AG04450 (cell line): Measurements from ENCODE around the gene ADAM10. TPM values are rescaled to one million over a fixed set of nuclear protein-coding genes. Genes with fewer than 3 reads are reported as not detected.

Experiments
- CTCF ChIA-PET: fragments of 300-600, 350-600 bp; formaldehyde crosslinking; extraction: SDS; loops from one replicate; lab custom pipeline; 2022; ENCODE audit warnings: antibody characterized with exemption, inconsistent platforms; lab: Charles Lee
- POLR2A ChIA-PET: fragments of 350-600 bp; formaldehyde crosslinking; extraction: SDS; loops from one replicate; lab custom pipeline; 2021; ENCODE audit warnings: antibody characterized with exemption, inconsistent platforms; lab: Yijun Ruan, JAX
- DNase-seq: peaks from one replicate; pipeline ENCODE4 v3.0.0-alpha.2; 2011; ENCODE audit warnings: low read depth, low spot score
- H3K27ac ChIP-seq: one replicate; pipeline ENCODE4 v1.5.1; 2012; ENCODE audit warnings: low read depth, low read length, control low read depth
- H3K27me3 ChIP-seq: one replicate; pipeline ENCODE4 v1.6.0; 2012; ENCODE audit warnings: low read length; ENCODE audit not compliant: control insufficient read depth, insufficient read depth
- H3K4me3 ChIP-seq: 2 replicates; pipeline ENCODE4 v1.5.1; 2011; ENCODE audit warnings: mild to moderate bottlenecking, low read depth, low read length, control low read depth
- H3K9me3 ChIP-seq: 2 replicates; pipeline ENCODE4 v1.5.1; 2012; ENCODE audit warnings: low read length; ENCODE audit not compliant: control insufficient read depth, insufficient read depth
- polyA plus RNA-seq: library from polyadenylated mRNA; depleted of rRNA; stranded (reverse); fragments of >200 nt; gene quantifications from 2 replicates; pipeline ENCODE4 v1.2.3, GENCODE V29; 2011
- TF ChIP-seq, protein P1 (sequence below): IDR thresholded peaks from 2 replicates; pipeline ENCODE4 v1.5.1; 2011; ENCODE audit warnings: low read depth, low read length, control low read depth, inconsistent platforms

ADAM10 gene
- polyA plus RNA-seq, 1 experiment, result 220 TPM

DNA sequence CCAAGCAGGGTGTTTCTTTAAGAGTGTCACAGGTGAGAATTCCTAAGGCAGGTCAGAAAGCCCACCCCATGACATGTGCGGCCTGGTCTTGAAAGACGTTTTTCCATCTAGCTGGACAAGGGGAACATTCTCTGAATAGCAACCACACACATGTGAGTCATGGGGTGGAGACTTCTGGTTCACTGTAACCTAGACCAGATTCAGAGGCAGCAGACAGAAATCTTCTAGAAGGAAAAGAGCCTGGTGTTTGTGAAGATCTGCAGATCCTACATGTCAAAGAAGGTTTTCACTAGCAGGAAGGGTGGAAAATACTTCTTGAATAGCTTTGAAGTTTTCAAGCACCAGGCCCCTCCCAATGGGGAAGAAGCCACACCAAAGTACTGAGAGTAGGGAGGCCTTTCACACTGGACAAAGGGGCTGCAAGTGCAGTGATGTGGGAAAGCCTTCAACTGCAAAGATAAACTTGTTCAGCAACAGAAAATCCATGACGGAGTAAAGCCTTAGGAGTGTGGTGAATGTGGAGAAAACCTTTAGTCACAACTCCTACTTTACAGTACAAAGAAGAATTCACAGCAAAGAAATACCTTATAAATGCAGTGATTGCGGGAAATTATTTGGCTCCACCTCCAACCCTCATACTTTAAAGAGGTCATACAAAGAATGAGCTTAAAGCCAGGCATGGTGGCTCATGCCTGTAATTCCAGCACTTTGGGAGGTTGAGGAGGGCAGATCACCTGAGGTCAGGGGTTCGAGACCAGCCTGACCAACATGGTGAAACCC is 17.6 kb downstream of the ADAM10 start:
- H3K27ac ChIP-seq, result peak overlapping the region; percentile 33
- POLR2A ChIA-PET, result interaction anchor here (1.4 to 1.9 kb wide), 2 partner anchors 10 to 17 kb away, joined by 3 to 7 read pairs; partner anchors contain the start of gene ADAM10
- no peaks in the 10 kb centered on the region for H3K9me3 ChIP-seq
- no peaks in the 10 kb centered on the region for H3K27me3 ChIP-seq
- DNase-seq, result no peak
- TF ChIP-seq, protein P1, sequence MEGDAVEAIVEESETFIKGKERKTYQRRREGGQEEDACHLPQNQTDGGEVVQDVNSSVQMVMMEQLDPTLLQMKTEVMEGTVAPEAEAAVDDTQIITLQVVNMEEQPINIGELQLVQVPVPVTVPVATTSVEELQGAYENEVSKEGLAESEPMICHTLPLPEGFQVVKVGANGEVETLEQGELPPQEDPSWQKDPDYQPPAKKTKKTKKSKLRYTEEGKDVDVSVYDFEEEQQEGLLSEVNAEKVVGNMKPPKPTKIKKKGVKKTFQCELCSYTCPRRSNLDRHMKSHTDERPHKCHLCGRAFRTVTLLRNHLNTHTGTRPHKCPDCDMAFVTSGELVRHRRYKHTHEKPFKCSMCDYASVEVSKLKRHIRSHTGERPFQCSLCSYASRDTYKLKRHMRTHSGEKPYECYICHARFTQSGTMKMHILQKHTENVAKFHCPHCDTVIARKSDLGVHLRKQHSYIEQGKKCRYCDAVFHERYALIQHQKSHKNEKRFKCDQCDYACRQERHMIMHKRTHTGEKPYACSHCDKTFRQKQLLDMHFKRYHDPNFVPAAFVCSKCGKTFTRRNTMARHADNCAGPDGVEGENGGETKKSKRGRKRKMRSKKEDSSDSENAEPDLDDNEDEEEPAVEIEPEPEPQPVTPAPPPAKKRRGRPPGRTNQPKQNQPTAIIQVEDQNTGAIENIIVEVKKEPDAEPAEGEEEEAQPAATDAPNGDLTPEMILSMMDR, result no peak
- H3K4me3 ChIP-seq, result no peak overlapping the region
- CTCF ChIA-PET, result interaction anchor here (1.1 kb wide), 1 partner anchor 519 kb away, joined by 3 read pairs; no protein-coding TSS in a partner anchor

- TF ChIP-seq, protein P1, result no peak
- CTCF ChIA-PET, result interaction anchor here (0.6 to 0.7 kb wide), 3 partner anchors 48 to 108 kb away, joined by 4 to 8 read pairs (median 5); no protein-coding TSS in a partner anchor
- no peak overlapping the region for H3K27ac ChIP-seq
- no peak for DNase-seq
- H3K9me3 ChIP-seq, result no peaks in the 10 kb centered on the region
- POLR2A ChIA-PET, result no interaction called here
- H3K27me3 ChIP-seq, result no peaks in the 10 kb centered on the region
- no peak overlapping the region for H3K4me3 ChIP-seq
These were observed 22.6 kb downstream of the ADAM10 start for GRCh38 chr15:58726867-58727266.

GRCh38 chr15:58724466-58724865 is 25.0 kb downstream of the ADAM10 start:
- ChIA-PET CTCF (interaction anchor here (0.6 kb wide), 1 partner anchor 496 kb away, joined by 3 read pairs; no protein-coding TSS in a partner anchor), POLR2A (interaction anchor here (0.6 to 1.4 kb wide), 2 partner anchors 18 to 114 kb away, joined by 4 to 8 read pairs; no protein-coding TSS in a partner anchor)
- no peaks in the 10 kb centered on the region for H3K9me3 ChIP-seq
- H3K27ac ChIP-seq, result peak overlapping the region; percentile 47
- DNase-seq, result no peak
- TF ChIP-seq, protein P1, result no peak
- H3K4me3 ChIP-seq, result no peak overlapping the region
- no peaks in the 10 kb centered on the region for H3K27me3 ChIP-seq

GRCh38 chr15:58717357-58717756 is 32.1 kb downstream of the ADAM10 start:
- POLR2A ChIA-PET, result no interaction called here
- Histone ChIP-seq H3K27me3 (no peaks in the 10 kb centered on the region), H3K27ac (no peak overlapping the region), H3K4me3 (no peak overlapping the region), H3K9me3 (no peaks in the 10 kb centered on the region)
- CTCF ChIA-PET, result no interaction called here
- TF ChIP-seq, protein P1, result no peak
- DNase-seq, result no peak

DNA sequence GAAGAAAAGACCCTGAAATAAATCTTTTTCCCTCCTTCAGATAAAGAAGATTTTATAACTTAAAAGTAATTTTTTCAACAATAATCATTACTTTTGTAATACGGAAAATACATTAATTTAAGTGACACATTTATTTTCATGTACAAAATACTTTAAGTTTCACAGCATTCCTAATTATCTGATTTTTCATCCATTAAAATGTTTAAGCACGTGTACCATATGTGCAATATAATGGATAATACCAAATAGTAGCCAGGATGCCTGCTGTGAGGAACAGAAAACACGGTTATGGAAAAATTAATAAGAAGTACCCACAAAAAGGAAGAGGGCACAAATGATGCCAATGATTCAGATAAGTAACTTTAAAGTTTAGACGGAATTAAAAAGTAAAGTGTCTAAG is 33.5 kb downstream of the ADAM10 start:
- Histone ChIP-seq H3K4me3 (no peak overlapping the region), H3K9me3 (no peaks in the 10 kb centered on the region), H3K27me3 (no peaks in the 10 kb centered on the region), H3K27ac (no peak overlapping the region)
- DNase-seq, result no peak
- ChIA-PET CTCF (no interaction called here), POLR2A (no interaction called here)
- TF ChIP-seq, protein P1, result no peak
